ENCODE measurements around the gene PHOSPHO1.

The PHOSPHO1 gene

GRCh38 chr17:49217651-49218413 is 12.8 kb downstream of the PHOSPHO1 start:
- peak; percentile 55 to 58 for DNase-seq

GRCh38 chr17:49216953-49217650 is 13.5 kb downstream of the PHOSPHO1 start:
- DNase-seq: no peak

DNA sequence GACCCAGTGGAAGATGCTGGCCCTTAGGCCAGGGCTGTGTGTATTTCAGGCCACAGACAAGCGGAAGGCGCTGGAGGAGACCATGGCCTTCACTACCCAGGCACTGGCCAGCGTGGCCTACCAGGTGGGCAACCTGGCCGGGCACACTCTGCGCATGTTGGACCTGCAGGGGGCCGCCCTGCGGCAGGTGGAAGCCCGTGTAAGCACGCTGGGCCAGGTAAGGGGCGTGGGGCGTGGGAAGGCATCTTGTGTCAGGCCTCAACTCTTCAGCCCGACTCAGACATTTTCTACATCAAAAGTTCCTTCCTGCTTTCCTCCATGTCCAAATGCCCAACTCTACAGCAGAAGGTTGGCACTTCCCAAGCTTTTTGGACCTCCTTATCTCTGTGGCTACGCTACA is 14.1 kb downstream of the PHOSPHO1 start:
- DNase-seq: no peak

- DNase-seq: no peak
Measured at GRCh38 chr17:49214676-49215360, 15.8 kb downstream of the PHOSPHO1 start.

DNA sequence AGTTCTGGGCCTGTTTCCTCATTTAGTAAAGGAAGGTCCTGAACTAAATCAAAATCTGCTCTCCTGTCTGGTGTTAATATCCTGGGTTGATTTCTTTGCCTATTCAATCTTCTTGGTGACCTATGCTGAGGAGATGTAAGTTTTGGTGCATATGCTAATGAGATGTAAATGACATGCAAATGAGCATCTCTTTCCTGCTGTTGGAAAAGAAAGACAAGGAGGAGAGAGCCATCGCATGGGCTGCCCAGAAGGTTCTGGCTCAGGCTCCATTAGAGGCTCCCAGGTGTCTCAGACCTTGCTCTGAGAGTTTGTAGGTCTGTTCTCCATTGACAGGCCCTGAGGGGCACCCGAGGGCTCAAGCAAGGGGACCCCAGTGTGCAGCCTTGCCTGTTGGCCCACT is 16.7 kb downstream of the PHOSPHO1 start:
- no peak for DNase-seq

GRCh38 chr17:49213399-49213798 is 17.2 kb downstream of the PHOSPHO1 start:
- no peak for DNase-seq

- DNase-seq: peak; percentile 56 to 60
Measured at GRCh38 chr17:49210158-49211029, 20.2 kb downstream of the PHOSPHO1 start, which contains the start of the genes ABI3 and GNGT2. Gene ABI3, plus strand, starts transcription at chr17:49210707. Its CDS starts 18 bp downstream, at chr17:49210725. Gene GNGT2, minus strand, starts transcription at chr17:49210574. Its CDS starts 3,152 bp downstream, at chr17:49207422.

DNA sequence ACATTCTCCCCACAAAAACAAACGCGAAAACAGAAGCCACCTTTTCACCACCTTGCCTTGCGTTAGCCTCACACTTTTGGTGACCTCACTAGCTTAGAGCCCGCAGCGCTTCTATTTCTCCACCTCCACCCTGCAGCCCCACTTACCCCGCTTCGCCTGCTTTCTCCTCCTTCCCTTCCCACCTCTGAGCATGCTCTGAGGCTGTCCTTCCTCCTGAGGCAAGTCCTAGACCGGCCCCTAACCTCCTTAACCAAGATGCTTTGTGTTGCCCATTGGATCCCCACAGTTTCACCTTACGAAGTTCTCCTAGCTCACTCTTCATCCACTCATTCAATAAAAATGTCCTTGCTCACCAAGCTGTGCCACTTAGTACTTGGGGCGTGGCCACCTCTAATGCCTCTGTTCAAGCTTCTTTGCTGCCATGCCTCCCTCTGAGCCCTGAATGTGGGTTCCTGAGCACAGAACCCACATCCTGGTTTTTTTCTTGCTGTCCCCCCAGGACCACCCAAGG is 21.5 kb downstream of the PHOSPHO1 start:
- DNase-seq: no peak

DNA sequence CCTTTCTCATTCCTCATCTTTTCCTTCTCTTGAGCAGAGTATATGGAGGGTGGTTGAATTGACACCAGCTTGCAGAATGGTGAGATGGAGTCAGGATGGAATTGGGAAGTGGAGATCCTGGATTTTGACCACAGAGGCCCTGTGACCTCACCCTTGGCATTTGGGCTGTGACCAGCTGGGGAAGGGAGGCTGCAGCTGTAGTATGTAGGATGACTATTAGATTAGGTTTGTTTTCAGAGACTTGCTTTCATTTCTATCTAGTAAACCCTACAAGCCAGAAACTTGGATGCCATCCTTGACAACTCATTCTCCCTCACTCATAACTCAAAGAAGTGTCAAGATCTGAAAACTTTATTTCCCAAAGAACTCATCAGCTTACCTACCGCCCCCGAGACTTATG is 26.1 kb downstream of the PHOSPHO1 start:
- no peak for DNase-seq

DNA sequence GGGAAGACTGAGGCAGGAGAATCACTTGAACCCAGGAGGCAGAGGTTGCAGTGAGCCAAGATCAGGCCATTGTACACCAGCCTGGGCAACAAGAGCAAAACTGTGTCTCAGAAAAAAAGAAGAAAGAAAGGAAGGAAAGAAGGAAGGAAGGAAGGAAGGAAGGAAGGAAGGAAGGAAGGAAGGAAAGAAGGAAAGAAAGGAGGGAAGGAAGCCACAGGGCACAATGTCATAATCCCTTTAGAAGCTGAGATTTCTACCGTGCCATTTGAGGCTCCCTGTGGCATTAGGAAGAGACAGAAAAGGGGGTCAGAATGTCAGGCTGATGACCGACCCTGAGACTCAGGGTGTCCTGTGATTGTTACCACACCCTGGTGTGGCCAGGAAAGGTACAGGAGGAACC is 26.8 kb downstream of the PHOSPHO1 start:
- no peak for DNase-seq

DNA sequence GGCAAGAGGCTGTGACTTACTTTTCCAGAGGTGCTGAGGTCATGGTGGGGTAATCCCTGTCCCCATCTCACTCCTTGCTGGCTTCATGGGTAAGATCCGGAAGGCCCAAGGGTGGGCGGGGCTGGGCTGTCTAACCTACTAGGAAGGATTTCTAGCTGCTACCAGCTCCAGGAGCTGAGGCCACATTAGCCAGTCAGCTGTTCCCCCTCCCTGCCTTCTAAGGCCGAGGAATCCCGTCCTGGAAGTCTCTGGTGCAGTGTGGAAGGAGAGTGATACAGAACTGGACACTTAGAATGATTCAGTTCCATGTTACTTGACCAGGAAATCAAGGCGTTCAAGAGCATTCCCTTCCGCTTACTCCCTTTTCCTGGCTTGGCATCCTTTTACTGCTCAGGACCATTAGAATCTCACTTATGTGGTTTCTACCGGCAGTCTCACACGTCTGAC is 29.1 kb downstream of the PHOSPHO1 start:
- DNase-seq: no peak

DNA sequence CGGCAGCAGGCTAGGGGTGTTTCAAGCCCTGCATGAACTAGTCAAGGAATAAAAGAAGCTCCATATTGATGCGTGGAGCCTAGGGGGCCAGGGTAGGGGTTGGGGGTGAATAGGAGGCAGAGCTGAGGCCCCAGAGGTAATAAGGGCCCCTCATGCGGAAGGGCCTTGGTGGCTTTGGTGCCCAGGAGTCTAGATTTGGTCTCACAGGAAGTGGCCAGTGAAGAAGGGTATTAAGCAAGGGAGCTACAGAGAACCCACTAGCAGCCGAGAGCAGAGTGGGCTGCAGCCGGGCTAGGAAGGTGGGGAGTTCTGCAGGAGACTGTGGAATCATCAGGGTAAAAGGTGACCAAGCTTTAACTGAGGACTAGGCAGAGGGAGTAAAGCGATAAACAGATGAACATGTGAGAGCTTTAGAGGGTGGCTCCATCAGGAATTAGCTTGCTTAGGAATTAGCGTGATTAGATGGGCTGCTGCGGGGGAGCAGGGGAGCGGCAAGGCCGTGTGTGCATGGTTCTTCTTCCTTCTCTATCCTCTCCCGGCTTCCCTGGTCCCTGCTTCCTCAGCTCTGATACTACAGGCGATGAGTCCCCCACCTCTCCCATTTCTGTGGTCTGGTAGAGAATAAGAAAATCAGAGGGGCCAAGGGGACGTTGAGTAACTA is 30.0 kb downstream of the PHOSPHO1 start:
- no peak for DNase-seq

DNA sequence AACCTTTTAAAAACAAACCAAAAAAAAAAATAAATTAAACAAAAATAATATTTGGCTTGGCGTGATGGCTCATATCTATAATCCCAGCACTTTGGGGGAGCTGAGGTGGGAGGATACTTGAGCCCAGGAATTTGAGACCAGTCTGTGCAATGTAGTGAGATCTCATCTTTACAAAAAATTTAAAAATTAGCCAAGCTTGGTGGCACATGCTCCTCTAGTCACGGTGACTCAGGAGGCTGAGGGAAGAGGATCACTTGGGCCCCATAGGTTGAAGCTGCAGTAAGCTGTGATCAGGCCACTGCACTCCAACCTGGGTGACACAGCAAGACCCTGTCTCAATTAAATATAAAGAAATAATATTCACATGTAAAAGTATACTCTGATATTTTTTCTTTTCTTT is 32.4 kb downstream of the PHOSPHO1 start:
- no peak for DNase-seq

- no peak for DNase-seq
Measured at GRCh38 chr17:49197346-49197998, 33.1 kb downstream of the PHOSPHO1 start.

DNA sequence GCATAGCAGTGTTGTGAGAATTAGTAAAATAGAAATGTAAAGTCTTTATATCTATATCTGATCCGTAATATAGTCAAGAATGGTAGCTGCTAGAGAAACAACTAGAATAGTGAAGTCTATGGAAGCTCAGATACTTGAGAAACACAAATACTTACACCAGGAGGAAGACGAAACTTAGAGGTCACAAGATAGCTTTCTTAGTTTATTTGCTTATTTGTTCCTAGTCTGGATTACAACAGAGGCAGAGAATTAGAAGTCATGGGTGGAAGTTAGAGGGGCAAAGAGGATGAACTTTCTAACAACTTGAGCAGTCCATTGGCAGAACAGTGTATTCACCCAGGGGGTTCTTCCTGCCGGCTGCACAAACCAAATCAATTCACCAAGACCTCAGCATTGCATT is 34.1 kb downstream of the PHOSPHO1 start:
- no peak for DNase-seq

DNA sequence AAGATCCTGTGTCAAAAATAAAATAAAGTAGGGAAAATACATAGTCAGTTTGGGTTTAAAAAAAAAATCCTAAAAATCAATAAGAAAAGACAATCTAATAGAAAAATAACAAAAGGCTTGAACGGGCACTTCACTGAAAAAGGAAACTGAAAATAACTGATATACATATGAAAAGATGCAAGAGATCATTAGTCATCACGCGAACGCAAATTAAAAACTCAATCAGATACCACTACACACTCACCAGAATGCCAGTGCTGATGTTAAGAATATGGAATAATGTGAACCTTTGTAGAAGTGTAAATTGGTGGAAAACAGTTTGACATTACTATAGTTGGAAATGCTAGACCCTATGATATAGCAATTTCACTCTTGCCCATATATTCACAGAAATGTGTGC is 34.8 kb downstream of the PHOSPHO1 start:
- no peak for DNase-seq

GRCh38 chr17:49194297-49194607 is 36.3 kb downstream of the PHOSPHO1 start:
- no peak for DNase-seq

GRCh38 chr17:49193513-49194296 is 36.9 kb downstream of the PHOSPHO1 start:
- DNase-seq: peak in 1 of 2 donors; percentile 19

GRCh38 chr17:49191917-49192741 is 38.5 kb downstream of the PHOSPHO1 start:
- DNase-seq: peak; percentile 87 to 97

All from activated CD4-positive, alpha-beta T cell treated with anti-CD3 and anti-CD28 coated beads for 4 hours (primary cell).